HG02938 (cell line): ENCODE measurements around the gene GRHL3.

Experiments
- ATAC-seq: cut with Tn5 transposase; IDR thresholded peaks from one replicate; pipeline ENCODE4 v1.9.1; 2021; ENCODE audit warnings: mild to moderate bottlenecking, moderate library complexity; ENCODE audit not compliant: unreplicated experiment

GRHL3 gene

DNA sequence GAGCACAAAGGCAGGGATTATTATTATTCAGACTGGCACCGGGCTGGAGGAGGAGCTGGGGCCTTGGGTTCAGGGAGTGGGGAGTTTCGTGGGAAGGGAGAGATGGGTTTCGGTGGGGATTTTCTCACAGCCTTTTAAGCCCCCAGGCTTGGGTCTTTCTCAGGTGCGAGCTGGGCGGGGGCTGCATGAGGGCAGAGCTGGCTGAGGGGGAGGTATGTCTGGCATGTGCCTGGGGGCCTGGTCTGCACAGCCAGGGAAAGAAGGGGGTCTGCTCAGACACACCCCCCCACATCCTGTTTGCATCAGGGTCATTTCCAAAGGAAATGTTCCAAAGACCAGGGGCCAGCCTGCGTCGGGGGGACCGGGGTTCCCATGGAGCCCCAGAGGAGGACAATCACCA lies 21.6 kb downstream of the GRHL3 start:
- no peak for ATAC-seq

DNA sequence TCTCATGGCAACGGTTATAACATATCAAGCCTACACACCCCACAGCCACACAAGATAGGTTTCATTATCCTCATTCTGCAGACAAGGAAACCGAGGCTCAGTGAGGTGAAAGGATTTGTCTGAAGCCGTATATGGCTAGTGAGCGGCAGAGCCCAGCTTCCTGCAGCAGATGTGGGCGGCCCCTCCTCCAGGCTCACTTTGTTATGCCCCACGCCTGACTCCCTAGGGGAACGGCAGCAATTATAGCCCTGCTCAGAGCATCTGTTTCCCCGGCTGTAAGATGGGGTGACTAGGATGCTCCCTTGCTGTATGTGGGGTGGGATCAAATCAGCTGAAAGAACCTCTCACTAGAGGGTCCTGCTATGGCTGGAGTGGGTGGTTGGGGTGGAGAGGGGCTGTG lies 22.1 kb downstream of the GRHL3 start:
- no peak for ATAC-seq

DNA sequence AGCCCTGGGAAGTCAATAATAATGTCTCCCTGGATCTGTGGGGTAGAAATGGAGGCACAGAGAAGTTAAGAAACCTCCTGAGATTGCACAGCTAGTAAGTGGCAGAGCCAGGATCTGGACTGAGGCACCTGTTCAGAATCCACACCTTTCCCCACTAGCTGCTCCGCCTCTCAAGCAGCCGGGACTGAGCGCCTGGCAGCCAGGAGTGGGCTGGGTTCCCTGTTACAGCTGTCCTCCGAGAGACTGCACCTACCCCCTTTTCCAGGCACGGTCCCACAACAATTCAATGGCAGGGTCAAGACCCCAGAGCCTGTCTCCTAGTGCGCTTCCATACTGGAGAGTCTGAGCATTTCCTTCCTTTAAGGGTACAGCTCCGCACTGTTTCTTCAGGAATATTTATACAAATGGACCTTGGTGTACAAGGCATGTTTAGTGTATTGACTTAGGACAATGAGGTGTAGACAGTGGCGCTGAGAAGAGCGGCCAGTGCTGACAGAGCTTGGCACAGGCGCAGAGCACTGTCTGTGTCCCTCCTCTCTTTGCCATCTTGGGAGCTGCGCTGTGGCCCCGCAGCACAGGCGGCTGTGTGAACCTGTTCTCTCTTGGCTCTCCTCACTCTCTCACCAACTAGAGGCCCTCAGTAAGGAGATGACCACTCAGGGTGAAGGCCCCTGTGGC lies 24.4 kb downstream of the GRHL3 start:
- no peak for ATAC-seq

DNA sequence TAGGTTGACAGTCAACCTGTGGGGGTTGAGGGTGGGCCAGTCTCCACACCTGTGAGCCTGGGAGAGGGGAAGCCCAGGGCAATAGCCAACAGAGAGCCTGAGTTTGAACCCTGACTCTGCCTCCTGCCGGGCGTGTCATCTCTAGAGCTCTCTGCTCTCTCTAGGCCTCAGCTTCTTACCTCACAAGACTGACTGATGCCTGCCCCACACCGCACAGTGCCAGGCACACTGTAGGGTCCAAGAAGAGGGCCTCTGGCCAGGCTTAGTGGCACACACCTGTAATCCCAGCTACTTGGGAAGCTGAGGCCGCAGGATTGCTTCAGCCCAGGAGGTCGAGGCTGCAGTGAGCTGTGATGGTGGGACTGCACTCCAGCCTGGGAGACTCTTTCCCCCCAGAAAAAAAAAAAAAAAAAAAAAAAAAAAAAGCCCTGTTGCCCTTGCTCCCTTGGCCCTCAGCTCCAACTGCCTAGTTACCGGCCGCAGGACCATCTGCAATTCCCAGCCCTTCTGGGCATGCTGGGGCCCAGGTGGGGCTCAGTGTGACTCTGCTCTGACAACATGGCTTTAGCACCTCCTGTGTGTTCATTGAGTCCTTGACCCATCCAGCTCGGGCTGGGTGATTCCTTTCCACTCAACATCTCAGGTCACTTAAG lies 25.1 kb downstream of the GRHL3 start:
- ATAC-seq: no peak

DNA sequence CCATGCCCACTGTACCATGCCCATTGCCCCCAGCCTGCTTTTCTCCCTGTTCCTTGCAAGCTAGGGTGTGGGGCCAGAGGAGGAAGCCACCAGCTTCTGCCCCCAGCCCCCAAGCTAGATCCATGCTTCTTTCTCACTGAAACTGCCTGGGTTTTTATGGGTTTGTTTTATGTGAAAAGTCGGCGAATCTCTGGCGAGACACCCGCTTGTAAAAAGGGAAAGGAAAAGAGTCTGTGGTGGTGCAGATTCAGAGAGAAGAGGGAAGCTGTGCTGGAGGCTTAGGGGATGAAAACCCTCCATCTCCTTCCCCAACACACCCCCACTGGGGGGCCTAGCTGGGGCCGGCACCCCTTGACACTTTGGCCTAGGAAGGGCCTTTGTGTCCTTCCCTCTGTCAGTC lies 26.2 kb downstream of the GRHL3 start:
- no peak for ATAC-seq

DNA sequence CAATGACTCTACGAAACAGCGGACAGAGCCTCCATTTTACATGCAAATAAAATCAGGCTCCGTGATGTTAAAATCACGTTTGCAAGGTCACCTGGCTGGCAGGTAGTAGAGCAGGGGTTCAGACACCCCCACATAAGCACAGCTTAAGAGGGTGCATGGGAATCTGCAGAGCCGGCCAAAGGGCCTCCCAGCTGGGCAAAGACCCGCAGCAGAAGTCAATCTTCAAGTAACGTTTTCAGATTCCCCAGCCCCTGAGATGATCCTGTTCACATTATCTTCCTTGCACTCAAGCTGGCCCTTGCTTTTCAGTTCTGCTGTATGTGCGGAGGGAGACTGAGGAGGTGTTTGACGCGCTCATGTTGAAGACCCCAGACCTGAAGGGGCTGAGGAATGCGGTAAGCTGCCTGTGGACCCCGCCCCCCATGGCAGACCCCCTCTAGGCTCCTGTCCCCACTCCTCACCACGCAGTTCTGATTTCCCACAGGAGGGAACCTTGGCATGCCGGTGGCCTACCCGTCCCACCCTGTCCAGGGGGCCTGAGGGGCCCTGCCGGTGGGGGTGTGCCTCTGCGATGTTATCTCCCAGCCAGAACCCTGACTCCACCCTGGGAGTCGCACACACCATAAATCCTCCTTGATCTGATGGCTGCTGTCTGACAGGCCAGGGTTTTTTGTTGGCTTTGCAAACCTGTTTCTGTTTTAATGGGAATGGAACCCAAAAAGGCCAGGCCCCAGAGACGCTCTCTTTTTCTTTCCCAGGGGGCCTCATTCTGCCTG lies 28.2 kb downstream of the GRHL3 start:
- ATAC-seq: no peak

DNA sequence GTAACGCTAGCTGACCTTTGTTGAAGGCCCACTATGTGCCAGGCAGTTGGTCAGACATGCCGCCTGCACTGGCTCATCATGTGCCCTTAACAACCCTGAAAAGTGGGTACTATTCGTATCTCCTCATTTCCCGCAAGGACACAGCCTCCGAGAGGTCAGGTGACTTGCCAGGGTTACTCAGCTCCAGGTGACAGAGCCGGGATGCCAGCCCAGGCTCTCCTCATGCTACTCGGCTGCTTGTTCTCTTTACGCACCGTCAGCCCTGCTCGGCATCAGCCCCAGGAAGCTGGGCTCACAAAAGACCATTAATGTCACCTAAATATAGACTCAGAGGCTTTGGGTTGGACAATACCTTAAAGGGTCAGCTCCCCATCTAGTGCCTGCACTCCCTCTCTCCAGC lies 29.0 kb downstream of the GRHL3 start:
- ATAC-seq: no peak

DNA sequence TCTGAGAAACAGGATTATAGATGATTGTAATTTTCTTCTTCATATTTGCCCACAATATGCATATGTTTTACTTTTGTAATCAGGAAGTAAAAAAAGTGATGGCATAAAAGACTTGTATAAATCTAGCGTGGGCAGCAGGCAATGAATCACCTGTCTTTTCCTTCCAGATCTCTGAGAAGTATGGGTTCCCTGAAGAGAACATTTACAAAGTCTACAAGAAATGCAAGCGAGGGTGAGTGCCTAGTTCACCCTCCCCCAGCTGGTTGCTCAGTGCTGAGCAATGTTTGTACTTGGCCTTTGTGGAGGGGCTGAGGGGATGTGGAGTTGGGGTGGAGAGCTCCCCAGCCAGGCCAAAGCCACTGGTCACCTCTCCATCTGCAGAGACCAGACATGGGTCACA lies 30.7 kb downstream of the GRHL3 start:
- ATAC-seq: no peak

DNA sequence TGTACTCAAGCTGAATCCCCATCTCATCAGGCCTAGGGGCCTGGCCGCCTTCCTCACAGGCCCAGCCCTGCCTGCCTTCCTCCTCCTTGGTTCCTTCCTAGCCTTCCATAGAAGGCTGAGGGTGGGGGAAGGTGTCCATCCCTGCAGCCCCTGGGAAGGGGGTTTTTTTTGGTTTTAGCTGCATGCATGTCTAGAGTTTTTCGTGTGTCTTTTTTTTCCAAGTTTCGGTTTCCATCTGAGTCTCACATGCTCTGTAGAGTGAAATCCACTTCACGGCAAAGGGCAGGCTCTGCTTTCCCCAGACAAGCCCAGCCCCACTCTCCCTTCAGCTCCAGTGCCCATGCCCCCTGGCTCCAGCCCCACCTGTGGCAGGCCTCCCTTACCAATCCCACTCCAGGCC lies 32.1 kb downstream of the GRHL3 start:
- no peak for ATAC-seq

DNA sequence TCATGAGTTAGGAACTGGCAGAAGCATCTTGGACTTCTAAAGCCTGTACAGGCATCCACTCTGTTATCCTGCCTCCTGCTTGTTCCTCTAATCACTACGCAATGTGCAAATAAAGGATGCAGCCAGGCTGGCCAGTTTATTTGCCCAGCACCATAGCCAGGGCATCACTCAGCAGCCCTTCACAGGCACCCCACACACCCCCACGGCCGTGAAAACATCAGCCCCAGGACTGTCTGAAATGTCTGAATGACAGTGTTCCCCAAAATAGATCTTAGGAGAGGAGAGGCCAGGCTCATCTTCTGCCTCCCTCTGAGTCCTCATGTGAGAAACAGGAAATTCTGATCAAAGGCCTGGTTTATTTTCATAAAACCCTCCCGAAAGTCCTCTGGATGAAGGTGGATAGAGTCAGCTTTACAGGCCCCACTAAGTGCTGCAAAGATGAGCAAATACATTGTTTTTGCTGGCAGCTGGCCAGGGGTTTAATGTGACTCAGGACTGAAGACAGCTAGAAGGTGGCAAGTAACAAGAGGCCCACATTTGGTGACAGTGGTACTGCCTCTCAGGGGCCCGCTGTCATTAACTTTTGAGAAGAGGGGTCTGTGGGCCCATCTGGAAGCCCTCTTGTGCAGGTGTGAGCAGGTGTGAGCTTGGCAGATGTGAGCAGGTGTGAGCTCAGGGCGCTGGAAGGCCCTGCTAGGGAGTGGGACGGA lies 32.9 kb downstream of the GRHL3 start:
- no peak for ATAC-seq

DNA sequence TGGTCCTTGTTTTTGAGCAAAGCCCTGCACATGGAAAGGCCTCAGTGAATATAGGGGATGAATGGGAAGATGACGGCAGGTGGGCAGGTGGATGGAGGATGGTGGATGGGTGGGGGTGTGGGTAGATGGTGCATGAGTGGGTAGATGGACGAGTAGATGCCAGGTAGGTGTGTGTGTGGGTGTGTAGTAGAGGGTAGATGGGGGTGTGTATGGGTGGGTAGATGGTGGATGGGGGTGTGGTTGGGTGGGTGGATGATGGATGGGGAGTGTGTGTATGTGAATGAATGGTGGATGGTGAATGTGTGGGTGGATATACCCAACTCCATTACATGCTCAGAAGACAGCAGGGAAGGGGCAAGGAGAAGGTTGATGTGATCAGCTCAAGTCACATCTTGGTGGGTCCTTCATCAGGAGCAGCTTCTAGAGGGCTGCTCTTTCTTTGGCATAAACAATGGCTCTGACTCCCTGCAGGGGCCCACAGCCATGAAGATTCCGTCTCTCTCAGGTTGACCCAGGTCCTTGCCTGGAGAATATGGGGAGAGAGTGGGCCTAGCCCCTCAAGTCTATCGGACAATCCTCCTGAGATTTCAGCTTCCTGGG lies 34.2 kb downstream of the GRHL3 start:
- ATAC-seq: no peak

DNA sequence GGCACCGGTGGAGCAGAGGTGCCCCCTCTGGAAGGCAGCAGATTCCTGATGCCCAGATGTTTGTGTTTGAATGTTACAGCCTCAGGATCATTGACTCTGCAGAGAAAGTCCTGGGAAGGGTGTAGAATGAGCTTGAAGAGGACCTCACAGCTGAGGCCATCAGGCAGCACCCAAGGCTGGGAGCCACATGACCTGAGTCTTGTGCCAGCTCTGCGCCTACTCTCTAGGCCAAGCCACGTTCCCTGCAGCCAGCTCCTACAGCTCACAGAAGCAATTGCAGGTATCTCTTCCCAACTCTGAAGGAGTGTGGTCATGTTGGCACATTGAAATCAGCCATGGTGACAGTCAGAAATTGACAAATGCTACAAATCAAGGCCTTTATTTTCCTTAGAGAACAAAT lies 36.3 kb downstream of the GRHL3 start:
- no peak for ATAC-seq

DNA sequence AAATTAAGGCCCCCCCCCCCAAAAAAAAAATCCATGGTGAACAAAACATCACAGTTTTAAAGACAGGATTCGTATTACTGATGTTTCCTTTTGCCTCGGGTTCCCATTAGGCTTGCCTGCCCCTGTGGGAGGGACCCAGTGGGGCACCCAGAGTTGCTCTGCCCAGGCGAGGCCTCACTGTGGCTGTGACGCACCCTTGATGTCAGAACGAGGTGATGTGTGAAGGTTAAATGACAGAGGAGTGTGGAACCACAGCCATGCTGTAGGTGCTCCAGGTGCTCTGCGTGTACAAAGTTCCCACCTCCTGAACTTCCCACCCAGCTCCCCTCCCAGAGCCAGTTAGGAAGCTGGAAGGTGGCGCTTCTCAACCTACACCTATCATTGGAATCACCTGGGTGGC lies 37.9 kb downstream of the GRHL3 start:
- ATAC-seq: no peak

DNA sequence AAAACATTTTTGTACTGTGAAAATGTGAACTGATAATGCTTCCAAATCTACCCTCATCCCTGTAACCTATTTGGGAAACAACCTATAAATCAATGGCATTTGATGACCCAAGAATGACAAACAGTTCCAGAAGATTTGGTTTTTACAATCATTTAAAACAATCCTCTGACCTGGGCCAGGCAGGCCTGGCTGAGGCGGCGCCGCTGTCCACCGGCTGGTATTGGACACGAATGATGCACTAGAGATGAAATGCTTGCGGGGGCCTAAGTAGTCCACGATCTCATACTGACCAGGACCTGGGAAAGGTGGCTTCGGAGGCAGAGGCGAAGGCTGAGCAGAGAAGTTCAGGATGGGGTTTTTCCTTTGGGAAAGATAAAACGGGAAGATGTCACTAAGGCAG lies 41.5 kb downstream of the GRHL3 start:
- ATAC-seq: no peak

DNA sequence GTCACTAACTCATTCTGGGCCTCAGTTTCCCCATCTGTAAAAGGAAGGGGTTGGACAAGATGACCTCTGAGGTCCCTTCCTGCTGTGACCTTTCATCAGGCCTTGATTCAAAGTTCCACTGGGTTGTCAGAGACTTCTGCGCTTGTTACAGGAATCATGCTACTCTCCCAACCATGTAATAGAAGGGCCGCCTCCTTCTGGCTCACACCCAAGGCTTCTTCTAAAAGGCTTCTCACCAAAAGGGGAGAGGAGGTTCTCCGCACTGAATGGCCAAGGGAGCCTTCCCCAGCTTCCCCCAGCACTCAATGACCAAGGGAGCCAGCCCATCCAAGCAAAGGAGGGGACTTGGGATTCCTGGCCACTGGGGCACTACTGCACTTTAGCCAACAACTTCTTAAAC lies 42.7 kb downstream of the GRHL3 start:
- ATAC-seq: no peak

DNA sequence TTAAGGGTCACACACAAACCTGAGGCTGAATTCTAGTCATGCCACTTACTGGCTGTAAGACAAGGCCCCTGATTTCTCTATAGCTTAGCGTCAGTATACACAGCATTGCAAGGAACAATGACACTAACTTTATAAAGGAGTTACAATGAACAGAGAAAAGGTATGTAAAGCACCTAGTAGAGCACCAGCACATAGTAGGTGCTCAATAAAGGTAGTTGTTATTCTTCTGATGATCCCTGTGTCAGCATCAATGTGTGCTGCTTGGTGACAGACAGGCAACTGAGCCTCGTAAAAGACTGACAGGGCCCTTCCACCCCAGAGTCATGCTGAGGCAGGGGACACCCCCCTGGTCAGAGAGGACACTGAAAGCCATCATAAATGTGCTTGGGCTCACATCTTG lies 43.2 kb downstream of the GRHL3 start:
- ATAC-seq: no peak

DNA sequence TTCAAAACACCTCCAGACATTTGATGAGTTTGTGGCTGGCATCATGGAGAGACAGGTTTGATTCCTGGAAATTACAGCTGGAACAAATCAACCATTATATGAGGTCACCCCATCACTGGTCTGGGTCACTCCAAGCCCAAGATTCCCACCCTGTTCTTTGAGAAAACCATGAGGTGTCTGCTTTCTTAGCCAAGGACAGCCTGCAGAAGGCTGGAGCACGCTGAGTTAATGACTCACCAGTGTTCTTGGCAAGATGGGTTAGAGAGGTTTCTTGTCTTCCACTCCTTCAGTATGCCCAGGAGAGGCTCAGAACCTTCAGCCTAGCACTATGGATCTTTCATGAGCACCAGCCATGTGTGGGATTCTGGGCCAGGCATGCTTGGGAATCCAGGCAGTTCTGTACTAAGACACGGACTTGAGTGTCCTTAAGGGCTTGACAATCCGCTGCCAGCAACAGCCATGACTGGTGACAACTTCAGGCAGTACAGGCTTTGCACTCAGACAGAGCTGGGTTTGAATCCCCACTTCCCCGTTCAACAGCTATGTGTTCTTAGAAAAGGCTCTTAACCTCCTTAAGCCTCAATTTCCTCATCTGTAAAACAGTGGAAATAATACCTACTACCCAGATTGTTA lies 43.9 kb downstream of the GRHL3 start:
- ATAC-seq: no peak

DNA sequence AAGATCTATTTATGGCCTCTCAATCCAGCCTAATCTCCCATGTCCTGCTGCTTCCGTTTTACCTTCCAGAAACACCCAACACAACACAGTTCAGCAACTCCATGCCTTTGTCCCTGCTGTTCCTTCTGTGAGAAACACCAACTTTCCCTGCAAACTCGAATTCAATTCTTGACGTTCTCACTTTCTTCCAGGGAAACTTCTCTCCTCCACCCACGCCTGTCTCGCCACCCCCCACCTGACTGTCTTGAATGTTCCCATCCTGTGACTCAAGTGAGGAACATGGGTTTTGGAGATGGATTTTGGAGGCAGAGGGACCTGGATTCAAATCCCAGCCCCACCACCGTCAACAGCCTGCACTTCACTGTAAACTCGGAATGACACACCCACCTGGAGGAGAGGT lies 44.8 kb downstream of the GRHL3 start:
- no peak for ATAC-seq

DNA sequence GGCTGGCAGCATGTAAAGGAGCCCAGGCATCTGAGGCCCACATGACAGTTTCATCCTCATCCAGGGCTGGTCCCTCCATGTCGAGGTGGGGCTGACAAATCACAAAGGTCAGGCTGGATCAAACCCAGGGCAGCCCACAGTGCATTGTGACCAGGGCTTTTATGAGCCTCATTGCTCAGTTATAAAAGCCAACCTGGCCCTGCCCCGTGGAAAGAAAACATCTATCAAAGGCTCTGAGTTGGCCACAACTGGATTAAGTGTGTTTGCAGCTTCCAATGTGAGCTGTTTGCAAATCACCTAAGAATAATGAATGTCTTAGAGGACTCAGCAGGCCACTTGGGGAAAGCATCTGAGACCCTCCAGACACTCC lies 45.4 kb downstream of the GRHL3 start:
- no peak for ATAC-seq

DNA sequence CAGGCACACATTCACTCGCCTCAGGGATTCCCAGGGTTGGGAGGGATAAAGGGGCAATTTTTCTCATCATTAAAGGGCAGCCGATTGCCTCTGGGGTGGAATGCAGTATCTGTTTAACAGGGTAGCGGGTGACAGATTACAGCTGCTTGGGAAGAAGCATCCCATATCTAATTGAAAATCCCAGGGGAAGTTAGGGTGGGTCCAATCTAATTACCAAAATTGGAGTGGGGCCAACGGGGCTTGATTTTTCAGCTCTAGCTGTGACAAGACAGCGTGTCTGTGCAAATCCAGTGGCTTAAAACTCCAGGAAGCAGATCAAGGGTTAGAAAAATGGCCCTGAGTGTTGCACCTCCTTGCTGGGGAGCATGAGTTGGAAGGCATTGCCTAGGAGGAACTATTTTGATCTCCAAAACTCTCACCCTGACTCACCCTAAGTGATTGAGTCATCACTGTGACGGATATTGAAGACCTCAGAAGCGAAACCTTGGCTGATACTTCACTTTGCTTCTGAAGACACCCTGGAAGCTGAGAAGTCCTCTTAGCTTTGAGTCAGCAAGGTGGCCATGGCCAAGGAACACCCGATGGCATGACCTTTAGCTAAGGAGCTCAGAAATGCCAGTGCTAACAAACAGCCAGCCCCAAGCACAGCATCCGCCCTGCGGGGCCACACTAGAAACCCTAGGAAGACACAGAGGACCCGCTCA lies 46.0 kb downstream of the GRHL3 start:
- no peak for ATAC-seq
